Non-pigmented ciliary epithelial cell (primary cell): ENCODE results near the gene UNC13B.
"Not testable (repeated sequence)": the region's sequence is repeated elsewhere in the genome, so short reads cannot be mapped to it uniquely, and the experiment has no call there.

ENCODE experiments used
- DNase-seq: peaks from one replicate; pipeline ENCODE4 v3.0.0-alpha.2; 2010; ENCODE audit warnings: low read depth

Gene UNC13B

DNA sequence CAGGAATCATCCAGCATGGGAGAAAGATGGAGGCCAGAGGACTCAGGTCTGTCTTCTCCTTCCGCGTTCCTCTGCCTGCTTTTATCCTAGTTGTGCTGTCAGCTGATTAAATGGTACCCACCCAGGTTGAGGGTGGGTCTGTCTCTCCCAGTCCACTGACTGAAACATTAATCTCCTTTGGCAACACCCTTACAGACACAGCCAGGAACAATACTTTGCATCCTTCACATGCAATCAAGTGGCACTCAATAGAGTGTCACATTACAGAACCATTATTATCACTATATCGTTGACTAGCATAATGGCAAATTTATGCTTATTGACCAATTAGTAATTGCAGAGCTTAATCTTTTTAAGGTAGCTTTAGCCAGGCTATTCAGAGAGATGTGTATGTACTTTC, 64.8 kb downstream of the UNC13B start:
- DNase-seq: no peak

DNA sequence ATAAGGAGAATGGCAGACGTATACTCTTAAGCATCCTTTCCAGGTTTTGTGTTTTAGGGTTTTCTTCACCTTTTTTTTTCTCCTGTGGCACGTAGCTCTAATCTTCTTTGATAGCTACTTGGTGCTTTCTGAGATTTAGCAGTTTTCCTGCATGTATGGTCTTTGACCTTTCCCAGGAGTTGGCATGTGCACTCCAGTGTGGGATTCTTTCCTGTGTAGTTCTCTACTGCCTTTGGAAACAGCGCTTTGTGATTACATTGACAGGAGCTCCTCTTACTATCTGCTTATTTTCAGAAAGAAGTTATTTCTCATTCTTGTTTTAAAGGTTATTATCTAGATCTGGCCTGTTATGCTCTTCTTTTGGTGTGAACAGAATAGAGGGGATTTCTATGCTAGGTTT, 65.5 kb downstream of the UNC13B start:
- no peak for DNase-seq

DNA sequence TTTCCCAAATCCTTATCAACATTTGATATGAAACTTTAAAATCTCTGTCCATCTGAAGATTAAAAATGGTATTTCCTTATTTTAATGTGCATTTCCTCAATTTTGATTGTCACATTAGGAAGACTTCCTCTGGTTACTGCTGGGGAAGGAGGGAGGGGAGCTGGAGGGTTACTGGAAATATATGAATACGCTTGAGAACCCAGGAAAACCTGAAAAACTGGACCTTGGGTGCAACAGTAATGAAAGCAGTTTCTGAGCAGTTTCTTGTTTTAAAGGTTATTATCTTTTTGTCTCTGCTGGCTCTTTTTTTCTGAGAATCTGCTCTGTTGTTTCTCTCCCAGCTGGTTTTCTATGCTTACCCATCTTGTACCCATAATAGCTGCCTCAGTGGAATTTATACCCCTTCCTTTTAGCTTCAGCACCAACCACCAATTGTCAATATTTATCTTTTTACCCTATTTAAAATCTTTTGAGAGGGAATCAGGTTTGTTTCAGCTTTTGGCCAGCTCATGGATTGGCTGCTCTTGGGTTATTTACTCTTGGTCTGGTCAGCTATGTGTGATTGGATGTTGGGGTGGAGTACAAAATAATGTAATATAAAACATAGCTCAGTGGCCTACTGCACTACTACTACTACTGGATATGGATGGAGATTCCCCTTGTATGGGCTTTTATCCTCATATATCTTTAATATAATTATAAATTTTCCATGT, 67.4 kb downstream of the UNC13B start:
- no peak for DNase-seq

DNA sequence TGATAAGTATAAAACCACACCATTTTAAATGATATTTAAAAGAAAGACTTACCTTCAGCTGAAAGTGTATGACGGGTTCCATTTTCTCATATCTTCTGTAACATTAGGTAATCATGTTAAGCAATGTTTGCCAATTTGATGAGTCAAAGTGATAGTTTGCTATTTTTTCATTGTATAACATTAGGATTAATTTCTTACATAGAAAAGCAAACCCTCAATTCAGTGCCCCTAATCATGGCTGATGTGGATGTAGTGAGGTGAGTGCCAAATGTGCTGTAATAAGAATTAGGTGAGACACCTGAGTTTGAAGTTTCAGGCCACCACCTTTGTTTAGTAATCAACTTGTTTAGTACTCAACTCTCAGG, 68.0 kb downstream of the UNC13B start:
- no peak for DNase-seq

DNA sequence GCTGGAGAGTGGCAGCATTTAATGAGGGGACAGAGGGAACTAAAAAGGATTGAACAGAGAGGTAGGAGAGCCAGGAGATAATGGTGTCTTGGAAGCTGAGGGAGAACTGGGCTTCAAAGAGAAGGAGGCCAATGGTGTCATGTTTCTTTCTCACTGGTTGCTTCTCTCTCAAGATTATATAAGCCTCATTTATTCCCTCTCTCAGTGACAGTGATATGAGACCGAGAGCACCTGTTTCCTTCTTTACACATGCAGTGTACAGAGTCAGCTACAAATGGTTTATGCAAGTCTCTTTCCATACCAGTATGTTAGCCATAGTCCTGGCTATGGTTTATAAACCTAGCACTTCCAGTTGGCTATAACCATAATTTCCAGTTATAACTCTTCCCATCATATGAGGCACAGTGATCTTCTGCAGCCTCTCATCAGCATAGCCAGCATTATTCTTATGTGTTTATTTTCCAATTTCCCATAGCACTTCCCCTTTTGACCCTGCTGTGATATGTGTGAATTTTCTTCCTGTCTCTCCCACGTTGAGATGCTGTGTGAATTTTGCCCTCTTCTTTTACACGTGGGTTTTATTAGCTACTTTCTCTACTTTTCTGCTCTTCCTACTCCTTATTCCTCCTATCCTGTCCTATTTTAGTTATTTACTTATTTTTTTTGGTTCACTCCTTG, 71.2 kb downstream of the UNC13B start:
- DNase-seq: no peak

DNA sequence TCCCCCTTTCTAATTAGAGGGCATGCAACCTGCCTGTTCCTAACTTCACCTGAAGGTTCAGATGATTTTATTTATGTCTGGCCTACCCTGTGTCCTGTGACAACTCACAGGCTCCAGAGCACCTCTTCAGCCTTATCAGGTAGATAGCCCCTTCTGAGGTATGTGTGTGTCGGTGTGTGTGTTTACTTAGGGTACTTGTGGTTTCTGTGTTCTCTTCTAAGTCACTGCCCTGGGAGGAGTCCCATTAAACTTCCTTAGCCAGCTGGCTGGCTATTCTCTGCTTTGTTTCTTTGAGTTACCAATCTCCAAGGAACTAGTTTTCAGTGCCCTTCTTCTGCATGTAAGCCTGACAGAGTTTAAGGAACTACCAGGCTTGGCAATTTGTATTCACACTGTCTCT, 74.9 kb downstream of the UNC13B start:
- DNase-seq: no peak

DNA sequence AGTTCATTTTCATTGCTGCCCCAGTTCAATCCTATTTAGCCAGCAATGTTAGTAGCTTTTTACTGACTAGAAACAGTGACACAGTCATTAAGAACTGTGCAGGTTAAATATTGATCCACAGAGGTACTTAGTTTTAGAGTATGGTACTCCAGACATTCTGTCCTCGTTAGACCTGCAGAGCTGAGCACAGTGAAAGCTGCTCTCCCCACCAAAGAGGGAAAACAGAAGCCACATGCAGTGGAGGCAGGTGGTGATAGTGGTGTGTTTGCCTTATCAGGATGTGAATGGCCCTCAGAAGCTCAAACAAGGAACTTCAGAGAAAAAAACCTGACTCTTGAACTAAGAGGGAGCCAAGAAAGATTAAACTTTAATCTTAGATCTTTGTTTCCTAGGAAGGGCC, 75.5 kb downstream of the UNC13B start:
- no peak for DNase-seq

DNA sequence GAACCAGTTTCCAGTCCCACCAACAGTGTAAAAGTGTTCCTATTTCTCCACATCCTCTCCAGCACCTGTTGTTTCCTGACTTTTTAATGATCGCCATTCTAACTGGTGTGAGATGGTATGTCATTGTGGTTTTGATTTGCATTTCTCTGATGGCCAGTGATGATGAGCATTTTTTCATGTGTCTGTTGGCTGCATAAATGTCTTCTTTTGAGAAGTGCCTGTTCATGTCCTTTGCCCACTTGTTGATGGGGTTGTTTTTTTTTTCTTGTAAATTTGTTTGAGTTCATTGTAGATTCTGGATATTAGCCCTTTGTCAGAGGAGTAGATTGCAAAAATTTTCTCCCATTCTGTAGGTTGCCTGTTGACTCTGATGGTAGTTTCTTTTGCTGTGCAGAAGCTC, 84.1 kb downstream of the UNC13B start:
- DNase-seq: not testable (repeated sequence)

DNA sequence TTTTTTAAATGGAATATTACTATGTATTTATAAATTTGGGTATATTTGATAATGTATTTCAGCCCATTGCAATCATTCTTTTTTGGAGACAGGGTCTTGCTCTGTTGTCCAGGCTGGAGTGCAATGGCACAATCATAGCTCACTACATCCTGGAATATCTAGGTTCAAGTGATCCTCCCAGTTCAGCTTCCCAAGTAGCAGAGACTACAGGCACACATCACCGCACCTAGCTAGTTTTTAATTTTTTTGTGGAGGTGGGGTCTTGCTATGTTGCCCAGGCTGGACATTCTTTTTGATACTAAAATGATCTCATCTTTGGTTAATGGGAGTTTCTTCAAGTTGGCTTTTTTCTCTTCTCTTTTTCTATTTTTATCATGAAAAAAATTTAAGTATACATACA, 91.3 kb downstream of the UNC13B start:
- no peak for DNase-seq

DNA sequence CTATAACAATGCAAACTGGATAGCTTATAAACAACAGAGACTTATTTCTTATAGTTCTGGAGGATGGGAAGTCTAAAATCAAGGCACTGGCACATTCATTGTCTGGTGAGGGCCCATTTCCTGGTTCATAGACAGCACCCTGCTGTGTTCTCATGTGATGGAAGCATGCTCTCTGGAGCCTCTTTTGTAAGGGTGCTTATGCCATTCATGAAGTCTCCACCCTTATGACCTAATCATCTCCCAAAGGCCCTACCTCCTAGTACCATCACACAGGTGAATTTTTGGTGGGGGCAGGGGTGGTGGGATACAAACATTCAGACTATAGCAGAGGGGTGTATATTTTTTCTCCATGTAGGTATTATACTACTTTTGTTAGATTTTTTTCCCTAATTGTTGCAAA, 92.4 kb downstream of the UNC13B start:
- DNase-seq: no peak

DNA sequence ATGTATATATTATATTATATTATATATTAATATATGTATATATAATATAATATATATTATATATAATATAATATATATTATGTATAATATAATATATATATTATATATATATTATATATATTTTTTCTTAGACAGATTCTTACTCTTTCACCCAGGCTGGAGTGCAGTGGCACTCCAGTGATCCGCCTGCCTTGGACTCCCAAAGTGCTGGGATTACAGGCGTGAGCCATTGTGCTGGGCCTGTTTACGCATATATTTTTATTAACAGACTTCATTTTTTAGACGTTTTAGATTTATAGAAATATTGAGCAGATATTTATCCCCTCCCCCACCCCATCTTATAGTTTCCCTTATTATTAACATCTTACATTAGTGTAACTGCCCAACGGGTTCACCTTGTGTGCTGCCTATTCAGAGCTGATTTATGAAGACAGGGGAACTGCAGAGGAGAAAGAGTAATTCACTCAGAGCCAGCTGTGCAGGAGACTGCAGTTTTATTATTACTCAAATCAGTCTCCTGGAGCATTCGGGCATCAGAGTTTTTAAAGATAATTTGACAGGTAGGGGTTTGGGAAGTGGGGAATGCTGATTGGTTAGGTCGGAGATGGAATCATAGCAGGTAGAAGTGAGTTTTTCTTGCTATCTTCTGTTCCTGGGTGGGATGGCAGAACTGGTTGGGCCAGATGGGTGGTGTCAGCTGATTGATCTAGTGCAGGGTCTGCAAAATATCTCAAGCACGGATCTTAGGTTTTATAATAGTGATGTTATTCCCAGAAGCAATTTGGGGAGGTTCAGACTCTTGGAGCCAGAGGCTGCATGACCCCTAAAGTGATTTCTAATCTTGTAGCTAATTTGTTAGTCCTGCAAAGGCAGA, 93.4 kb downstream of the UNC13B start:
- no peak for DNase-seq

DNA sequence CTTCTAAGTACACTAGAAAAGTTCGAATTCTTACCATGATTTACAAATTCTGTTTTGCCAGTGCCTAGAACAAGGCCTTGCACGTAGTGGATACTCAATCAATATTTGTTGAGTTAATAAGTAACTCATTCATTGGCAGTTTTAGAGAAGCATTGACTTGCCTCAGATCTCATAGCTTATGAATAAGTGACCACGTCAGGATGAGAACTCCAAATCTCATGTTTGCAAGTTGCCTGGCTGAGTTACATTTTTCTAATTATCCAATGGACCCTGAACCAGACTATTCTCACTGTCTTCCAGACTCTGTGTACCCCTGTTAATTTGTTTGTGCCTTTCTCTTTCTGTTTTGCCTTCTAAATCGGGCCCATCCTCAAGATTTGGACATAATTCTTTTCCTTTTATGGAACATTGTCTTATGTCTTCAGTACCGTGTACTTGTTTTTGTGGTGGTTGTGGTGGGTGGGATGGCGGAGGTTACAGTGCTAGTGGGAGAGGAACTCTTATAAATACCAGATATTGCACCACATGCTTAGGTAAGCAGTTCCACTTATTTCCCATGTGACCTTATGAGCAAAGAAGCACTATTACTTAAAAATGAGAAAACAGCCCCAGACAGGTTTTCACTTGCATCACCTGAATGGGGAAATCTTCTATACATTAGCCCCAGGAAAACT, 96.3 kb downstream of the UNC13B start:
- DNase-seq: no peak

DNA sequence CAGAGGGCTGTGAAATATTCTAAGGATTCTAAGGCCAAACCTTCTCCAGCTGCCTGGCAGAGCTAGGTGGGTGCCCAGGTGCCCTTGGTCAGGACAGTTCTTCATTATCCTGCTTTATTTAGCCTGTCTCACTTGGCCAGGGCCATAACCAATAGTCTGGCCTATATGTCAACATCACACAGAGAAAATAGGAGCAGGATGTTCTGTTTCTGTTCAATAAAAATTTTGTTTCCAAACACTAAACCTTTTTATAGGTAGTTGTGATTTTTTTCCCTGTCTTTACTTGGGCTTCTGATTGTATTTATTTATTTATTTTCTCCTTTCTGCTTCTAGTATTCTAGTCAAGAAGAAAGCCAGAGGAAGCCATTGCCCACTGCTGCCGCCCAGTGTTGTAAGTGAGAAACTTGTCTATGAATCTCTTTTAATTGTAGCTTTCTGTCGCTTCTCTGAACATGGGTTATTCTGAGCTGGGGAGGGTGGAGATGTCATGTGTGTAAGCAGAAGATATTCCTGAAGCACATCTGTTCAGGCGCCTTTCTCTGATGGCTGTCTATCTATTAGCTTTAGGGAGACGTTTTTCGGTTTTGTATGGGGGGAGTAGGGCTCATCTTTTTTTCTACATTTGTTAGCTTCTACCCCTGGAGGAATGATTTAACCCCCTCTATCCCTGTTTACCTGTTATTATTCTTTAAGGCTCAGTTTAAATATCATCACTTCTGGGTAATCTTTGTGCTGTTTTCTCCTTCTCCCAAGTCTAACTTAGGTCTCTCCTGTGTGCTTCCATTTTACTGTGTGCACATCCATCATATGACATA, 97.1 kb downstream of the UNC13B start:
- peak; percentile 38 for DNase-seq

DNA sequence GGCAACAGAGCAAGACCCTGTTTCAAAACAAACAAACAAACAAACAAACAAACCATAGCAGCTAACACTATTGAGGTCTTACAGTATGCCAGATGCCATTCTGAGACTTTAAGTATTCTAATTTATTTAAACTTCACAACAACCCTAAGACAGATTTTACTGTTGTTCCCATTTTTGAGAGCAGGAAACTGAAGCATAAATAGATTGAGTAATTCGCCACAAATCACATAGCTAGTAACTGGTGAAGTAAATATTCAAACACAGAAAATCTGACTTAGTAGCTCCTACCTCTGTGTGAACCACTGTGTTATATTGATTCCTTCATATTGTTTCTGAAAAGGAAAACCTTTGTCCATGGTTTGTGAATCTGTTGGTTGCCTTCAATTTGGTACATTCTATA, 98.4 kb downstream of the UNC13B start:
- DNase-seq: no peak

DNA sequence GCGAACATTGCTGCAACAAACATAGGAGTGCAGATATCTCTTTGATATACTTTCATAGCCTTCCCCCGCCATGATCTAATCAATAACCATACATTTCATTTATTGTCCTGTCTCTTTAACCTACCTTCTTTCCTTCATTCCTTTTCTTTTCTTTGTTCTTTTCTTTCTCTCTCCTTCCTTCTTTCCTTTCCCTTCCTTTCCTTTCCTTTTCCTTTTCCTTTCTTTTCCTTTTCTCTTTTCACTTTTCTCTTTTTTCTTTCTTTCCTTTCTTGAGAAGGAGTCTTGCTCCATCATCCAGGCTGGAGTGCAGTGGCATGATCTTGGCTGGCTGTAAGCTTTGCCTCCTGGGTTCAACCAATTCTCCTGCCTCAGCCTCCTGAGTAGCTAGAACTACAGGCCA, 100.3 kb downstream of the UNC13B start:
- DNase-seq: no peak

DNA sequence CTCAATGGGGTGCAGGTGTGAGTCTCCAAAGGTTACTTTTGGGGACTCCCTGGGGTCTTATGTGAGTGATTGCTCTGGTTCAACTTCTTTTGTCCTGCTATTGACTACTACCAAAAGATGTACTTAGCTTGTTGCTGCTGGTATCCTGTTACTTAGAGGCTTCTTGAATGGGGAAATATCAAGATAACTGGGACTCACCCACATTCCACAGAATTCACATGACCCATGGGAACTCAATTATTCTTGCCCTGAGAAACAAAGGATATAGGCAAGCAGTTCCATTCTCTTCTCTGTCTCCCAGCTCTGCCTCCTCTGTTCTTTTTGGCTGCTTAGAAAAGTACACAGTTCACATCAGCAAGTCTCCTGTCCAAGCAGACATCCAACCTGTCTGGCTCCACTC, 105.9 kb downstream of the UNC13B start:
- DNase-seq: no peak

DNA sequence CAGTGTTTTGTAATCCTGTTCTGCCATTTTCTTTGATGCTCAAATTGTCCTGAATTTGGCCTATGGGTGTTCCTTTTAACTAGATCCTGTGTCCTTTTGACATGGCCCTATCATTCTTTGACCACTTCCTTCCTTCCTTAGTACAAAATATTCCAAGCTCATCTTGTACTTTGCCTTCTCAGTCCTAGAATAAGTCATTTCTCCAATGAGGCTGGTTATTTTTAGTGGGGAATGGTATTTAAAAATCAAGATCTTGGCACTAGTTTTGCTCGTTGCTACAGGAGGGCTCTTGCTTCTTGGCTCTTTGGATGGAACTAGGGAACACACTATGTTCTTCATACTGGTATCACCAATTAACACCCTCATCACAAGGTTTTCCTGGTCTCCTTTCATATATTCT, 108.1 kb downstream of the UNC13B start:
- DNase-seq: no peak

DNA sequence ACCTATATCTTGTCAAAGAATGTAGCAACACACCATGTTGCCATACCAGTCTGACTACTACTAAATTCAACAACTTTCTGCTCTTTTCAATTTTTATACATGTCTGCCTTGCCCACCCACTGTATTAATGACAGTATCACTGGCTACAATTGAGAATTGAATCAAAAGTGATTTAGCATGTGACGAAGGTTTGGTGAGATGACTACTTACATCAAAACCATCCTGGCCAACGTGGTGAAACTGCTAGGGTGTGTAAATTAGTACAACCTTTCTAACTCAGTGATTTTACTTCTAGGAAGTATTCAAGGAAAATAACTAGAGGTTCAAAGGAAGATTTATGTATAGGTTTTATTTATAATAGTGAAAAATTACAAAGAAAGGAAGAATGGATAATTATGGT, 109.8 kb downstream of the UNC13B start:
- no peak for DNase-seq

DNA sequence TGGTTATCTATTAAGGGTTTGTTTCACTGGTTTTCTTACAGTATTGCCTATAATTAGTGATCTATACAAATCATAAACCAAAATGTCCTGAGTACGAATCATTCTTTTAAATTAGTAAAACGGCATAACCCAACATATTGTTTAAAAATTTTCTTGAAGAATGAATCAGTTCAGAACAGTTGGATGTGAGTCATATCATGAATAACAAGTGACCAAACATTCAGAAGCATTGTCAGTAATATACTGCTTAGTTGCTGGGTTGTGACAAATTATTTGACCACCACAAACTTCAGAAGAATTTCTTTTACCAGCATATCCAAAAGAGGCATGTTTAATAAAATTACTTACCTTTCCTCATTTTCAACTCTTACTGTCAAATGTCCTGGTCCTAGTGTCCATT, 111.2 kb downstream of the UNC13B start:
- no peak for DNase-seq

DNA sequence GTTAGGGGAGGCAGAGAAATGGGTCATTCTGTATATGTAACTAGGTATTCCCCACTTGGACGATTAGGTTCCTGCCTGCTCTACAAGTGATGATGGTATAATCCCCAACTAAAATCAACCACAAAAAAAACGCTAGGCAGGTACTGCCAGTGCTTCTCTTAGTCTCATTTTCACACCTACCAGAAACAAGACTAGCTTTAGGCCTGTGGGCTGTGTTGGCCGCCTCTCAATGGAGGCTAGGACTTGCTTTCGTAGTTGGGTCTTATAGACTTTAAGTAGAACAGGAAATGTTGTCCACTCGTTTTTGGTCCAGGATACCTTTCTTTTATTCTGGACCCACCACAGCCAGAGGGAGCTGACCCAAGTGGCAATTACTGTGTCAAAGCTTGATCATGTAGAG, 111.8 kb downstream of the UNC13B start:
- no peak for DNase-seq

DNA sequence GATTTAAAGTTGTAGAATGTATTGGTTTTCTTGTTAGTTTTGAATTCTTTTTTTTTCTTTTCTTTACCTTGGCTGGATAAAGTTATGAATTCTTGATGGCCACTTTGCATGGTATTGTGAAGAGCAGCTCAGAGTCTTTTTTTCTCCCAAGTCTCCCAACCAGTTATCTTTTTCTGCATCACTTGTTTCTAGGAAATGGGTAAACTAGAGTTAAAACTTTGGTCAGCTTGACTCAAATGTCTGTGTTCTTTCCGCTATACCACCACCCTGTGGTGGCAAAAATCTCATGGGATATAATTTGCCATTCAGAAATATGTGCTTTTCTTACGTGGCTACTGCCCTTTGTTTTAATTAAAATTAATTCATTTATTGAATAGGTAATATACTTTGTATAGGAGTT, 113.2 kb downstream of the UNC13B start:
- no peak for DNase-seq

DNA sequence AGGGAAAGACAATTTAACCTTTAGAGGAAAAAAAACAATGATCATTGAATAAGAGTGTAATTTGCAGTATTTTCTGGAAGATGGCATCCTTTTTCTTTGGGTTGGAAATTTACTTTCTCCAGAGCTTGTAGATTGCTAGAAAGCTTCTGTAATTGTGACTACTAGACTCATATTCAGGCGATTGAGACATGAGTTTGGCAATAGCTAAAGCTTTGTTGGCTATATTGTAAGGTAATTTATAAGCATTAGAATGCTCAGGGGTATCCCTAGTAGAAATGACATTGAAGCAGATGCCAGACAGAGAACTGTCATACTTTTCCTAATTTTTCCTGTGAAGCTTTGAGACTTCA, 115.3 kb downstream of the UNC13B start:
- DNase-seq: no peak
